ENCODE data around the gene MAN1B1.
A peak's percentile ranks its signal among the peaks of the same experiment; 100 is the strongest.

MAN1B1 gene

DNA sequence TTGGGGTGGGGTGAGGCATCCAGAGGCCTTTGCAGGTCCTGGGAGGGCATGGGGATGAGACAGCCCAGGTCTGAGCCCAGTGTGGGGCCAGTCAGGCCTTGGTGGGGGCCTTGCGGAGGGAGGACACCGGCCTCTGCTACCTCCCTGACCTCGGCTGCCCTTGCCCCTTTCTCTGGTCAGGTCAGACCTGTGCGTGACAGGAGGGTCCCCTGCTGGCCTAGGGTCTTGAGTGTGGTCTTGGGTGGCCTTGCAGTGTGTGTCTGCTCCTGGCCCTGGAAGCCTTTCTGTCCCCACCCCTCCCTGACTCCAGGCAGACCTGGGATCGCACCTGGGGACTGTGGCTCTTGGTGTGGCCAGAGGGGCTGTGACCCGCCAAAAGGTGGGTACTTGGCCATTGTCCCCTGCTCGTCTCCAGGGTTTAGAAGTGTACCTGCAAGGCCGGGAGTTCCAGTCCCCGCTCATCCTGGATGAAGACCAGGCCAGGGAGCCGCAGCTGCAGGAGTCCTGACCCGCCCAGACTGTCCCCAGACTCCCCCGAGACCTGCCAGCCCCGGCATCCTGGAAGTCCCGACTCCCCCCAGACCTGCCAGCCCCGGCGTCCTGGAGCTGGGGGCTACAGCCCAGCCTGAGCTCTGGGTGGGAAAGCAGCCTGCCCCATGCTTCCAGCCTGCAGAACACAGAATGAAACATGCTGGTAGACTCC lies 4.4 kb upstream of the MAN1B1 start:
- DNase-seq (ENCODE audit: extremely low read depth, low read depth) = no peak

DNA sequence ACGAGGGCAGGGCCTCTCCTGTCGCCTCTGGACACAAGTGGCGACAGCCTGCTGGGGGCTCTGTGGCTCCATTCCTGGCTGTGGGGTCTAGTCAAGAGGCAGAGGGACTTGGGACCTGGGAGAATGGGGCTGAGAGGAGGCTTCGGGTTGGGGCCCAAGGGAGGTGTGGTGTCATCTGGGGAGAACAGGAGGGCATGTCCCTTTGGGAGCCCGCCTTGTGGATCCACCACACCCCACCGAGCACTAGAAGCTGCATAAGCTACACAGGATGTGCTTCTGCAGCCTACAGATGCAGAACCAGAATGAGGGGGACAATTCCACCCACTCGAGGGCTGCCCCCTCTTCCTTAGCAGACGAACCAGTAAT lies 3.9 kb upstream of the MAN1B1 start:
- DNase-seq (ENCODE audit: extremely low read depth, low read depth) = no peak
- TF ChIP-seq, protein P1, sequence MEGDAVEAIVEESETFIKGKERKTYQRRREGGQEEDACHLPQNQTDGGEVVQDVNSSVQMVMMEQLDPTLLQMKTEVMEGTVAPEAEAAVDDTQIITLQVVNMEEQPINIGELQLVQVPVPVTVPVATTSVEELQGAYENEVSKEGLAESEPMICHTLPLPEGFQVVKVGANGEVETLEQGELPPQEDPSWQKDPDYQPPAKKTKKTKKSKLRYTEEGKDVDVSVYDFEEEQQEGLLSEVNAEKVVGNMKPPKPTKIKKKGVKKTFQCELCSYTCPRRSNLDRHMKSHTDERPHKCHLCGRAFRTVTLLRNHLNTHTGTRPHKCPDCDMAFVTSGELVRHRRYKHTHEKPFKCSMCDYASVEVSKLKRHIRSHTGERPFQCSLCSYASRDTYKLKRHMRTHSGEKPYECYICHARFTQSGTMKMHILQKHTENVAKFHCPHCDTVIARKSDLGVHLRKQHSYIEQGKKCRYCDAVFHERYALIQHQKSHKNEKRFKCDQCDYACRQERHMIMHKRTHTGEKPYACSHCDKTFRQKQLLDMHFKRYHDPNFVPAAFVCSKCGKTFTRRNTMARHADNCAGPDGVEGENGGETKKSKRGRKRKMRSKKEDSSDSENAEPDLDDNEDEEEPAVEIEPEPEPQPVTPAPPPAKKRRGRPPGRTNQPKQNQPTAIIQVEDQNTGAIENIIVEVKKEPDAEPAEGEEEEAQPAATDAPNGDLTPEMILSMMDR (IDR thresholded peaks at IDR 0.05; ENCODE audit: low read depth, low read length, missing control alignments) = no peak
- H3K4me3 ChIP-seq (replicated peaks; ENCODE audit: low read depth, low read length) = no peak overlapping the region

More for the DNA sequence above, 4.4 kb upstream of the MAN1B1 start:
- TF ChIP-seq, protein P1 (IDR thresholded peaks at IDR 0.05; ENCODE audit: low read depth, low read length, missing control alignments) = no peak
- H3K4me3 ChIP-seq (replicated peaks; ENCODE audit: low read depth, low read length) = no peak overlapping the region

DNA sequence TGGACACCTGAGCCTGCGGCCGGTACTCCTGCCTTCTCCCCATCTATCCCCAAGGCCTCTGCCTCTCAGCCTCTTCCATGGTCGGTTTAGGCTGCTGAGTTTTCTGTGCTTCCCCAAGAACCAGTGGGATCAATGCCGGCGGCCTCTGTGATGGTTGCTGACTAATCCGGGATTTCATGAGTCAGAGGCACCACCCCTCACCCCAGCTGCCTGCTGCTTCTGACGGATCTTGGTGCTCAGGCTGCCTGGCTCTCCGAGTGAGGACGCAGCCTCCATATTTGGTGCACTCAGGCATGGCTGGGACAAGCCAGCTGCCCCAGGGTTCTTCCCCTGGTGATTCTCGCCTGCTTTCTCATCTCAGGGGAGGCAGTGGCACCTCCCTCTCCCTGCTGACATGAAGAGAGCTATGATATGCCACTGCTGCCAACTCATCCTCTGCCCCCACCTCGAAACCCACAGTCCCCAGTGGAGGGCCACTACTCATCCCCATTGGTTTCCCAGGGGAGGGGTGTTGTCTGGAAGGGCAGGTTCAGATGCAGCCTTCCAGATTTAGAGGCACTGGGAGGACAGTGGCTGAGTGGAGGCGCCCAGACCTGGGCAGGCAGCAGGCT lies 3.3 kb upstream of the MAN1B1 start:
- DNase-seq (ENCODE audit: extremely low read depth, low read depth) = peak; percentile 89
- no peak overlapping the region for H3K4me3 ChIP-seq (replicated peaks; ENCODE audit: low read depth, low read length)

DNA sequence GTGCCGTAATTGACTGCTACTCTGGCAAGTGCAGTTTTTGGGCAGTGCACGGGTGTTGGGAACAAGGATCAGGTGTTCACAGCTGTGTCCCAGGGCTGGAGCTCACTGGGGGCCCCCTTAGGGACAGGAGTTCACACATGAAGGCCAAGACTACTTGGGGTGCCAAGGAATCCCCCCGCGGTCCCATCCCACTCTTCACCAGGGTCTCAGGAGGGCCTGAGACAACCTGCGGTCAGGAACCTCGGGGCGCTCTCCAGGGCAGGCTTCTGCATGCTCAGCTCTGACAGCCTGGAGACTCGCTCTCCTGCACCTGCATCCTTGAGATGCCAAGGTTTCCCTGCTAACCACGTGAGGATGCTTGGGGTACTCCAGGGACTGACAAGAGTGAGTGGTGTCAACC lies 2.3 kb upstream of the MAN1B1 start:
- no peak overlapping the region for H3K4me3 ChIP-seq (replicated peaks; ENCODE audit: low read depth, low read length)
- no peak for DNase-seq (ENCODE audit: extremely low read depth, low read depth)
- TF ChIP-seq, protein P1 (IDR thresholded peaks at IDR 0.05; ENCODE audit: low read depth, low read length, missing control alignments) = no peak

More for the DNA sequence above, 3.3 kb upstream of the MAN1B1 start:
- TF ChIP-seq, protein P1 (IDR thresholded peaks at IDR 0.05; ENCODE audit: low read depth, low read length, missing control alignments) = no peak

DNA sequence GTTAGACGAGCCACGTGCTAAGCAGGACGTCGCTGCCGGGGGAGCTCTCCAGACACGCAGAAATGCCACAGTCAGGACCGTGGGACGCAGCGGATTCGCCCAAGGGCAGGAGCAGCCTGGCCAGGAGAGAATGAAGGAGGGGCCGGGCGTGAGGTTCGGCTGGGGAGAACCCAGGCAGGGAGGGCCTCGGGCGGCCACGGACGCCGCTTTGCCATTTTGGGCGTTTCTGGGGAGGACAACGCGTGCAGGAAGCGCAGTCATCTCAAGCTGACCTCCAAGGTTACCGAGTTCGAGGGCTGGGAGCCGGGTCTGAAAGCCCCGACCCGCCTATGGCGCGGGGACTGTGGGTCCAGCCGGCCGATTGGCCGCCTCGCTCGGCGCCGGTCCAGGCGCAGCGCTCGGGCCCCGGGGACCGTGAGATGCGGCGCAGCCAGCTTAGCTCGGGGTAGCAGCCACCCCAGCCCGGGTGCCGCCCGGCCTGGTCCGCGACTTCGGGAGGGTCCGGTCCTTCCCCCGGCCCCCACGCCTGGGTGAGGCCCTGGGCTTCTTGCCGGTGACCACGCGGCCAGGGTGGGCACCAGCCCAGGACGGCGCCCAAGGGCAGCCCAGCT lies 760 bp upstream of the MAN1B1 start:
- peak overlapping the region; percentile 81 for H3K4me3 ChIP-seq (replicated peaks; ENCODE audit: low read depth, low read length)
- TF ChIP-seq, protein P1 (IDR thresholded peaks at IDR 0.05; ENCODE audit: low read depth, low read length, missing control alignments) = no peak
- no peak for DNase-seq (ENCODE audit: extremely low read depth, low read depth)

DNA sequence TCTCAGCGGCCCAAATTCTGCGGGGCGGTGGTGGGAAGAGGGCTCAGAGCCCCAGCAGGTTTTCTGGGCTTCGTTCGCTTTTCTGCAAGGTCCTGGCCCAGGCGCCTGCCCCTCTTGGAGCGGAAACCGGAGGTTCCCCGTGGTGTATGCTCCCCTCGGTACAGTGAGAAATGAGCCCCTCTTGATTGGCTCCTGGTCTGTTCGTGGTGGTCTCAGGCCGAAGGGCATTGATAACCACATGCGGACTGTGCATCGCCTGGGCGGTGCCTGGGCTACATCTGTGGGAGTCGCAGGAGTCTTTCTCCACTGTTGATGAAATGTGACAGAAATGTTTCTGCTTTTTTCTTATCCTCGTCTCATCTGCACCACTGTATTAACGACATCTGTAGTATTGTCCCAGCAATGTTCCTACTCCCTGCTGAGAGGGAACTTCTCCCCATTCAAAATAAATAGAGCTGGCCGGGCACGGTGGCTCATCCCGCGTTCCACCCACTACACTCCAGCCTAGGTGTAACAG lies 682 bp downstream of the MAN1B1 start:
- DNase-seq (ENCODE audit: extremely low read depth, low read depth) = no peak
- H3K4me3 ChIP-seq (replicated peaks; ENCODE audit: low read depth, low read length) = peak overlapping the region; percentile 81
- TF ChIP-seq, protein P1 (IDR thresholded peaks at IDR 0.05; ENCODE audit: low read depth, low read length, missing control alignments) = no peak

All from HFF-Myc (cell line).